BJ (cell line): ENCODE data around the gene GNB4. TPM values are rescaled to one million over a fixed set of nuclear protein-coding genes. Genes with fewer than 3 reads are reported as not detected.

Experiments
- CTCF ChIA-PET: fragments of 350-600 bp; formaldehyde crosslinking; extraction: SDS; loops from one replicate; lab custom pipeline; 2021; ENCODE audit warnings: antibody characterized with exemption, inconsistent platforms; lab: Yijun Ruan, JAX
- POLR2A ChIA-PET: fragments of 300-600 bp; sonication (Branson Sonifier 250); formaldehyde crosslinking; extraction: SDS; loops from one replicate; lab custom pipeline; 2021; ENCODE audit warnings: antibody characterized with exemption; lab: Charles Lee
- DNase-seq: peaks from one replicate; pipeline ENCODE4 v3.0.0-alpha.2; 2011; ENCODE audit warnings: low read depth
- H3K27me3 ChIP-seq: 2 replicates; pipeline ENCODE4 v1.6.0; 2011; ENCODE audit warnings: low read length; ENCODE audit not compliant: control insufficient read depth, insufficient read depth
- H3K36me3 ChIP-seq: 2 replicates; pipeline ENCODE4 v1.5.1; 2011; ENCODE audit warnings: low read length; ENCODE audit not compliant: control insufficient read depth, insufficient read depth
- H3K4me3 ChIP-seq: 2 replicates; pipeline ENCODE4 v1.5.1; 2011; ENCODE audit warnings: low read depth, mild to moderate bottlenecking, control low read depth, low read length
- polyA plus RNA-seq: library from polyadenylated mRNA; depleted of rRNA; stranded (reverse); fragments of >200 nt; gene quantifications from 2 replicates; pipeline ENCODE4 v1.2.3, GENCODE V29; 2011
- TF ChIP-seq, protein P1 (sequence below): IDR thresholded peaks from 2 replicates; pipeline ENCODE4 v1.5.1; 2011; ENCODE audit warnings: low read depth, mild to moderate bottlenecking, control low read depth, inconsistent platforms, low read length, moderate library complexity; ENCODE audit not compliant: insufficient read depth

The GNB4 gene
- polyA plus RNA-seq, 1 experiment, result 25.2 TPM

DNA sequence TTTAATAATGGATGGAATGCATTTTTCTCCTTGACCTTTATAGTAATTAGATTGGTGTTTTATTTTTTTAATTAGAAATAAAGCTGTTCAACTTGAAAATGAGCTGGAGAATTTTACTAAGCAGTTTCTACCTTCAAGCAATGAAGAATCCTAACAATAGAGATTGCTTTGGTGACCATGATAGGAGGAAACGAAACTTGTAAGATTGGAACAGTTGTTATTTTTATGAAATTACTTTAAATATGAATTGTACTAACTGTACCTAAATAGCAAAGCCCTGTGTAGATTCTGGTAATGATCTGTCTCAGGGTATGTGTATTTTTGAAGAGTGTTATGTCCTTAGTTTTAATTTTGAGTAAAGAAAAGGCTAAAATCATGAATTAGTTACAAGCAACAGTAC lies 59.4 kb downstream of the GNB4 start:
- Histone ChIP-seq H3K27me3 (no peaks in the 10 kb centered on the region), H3K4me3 (no peak overlapping the region), H3K36me3 (peaks cover 5% of the 10 kb centered on the region; the same call in 1 of the 2 replicates)
- POLR2A ChIA-PET, result interaction anchor here (0.7 kb wide), 1 partner anchor 19 kb away, joined by 4 read pairs; no protein-coding TSS in a partner anchor
- TF ChIP-seq, protein P1, sequence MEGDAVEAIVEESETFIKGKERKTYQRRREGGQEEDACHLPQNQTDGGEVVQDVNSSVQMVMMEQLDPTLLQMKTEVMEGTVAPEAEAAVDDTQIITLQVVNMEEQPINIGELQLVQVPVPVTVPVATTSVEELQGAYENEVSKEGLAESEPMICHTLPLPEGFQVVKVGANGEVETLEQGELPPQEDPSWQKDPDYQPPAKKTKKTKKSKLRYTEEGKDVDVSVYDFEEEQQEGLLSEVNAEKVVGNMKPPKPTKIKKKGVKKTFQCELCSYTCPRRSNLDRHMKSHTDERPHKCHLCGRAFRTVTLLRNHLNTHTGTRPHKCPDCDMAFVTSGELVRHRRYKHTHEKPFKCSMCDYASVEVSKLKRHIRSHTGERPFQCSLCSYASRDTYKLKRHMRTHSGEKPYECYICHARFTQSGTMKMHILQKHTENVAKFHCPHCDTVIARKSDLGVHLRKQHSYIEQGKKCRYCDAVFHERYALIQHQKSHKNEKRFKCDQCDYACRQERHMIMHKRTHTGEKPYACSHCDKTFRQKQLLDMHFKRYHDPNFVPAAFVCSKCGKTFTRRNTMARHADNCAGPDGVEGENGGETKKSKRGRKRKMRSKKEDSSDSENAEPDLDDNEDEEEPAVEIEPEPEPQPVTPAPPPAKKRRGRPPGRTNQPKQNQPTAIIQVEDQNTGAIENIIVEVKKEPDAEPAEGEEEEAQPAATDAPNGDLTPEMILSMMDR, result no peak
- no peak for DNase-seq
- CTCF ChIA-PET, result no interaction called here

DNA sequence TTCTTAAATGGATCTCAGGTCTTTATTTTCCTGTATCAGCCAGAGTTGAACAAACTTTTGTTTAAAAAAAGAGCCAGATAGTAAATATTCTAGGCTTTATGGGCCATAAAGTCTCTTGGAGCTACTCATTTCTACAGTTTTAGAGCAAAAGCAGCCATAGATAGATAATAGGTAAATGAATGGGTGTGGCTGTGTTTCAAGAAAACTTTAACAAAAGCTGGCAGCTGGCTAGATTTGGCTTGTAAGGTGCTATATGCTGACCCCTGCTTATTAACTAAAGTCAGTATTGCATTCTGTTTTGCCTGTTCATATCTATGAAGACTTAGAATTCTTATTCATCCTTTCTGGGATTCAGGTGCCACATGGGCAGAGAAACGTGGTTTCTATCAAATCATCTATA lies 74.8 kb downstream of the GNB4 start:
- H3K4me3 ChIP-seq, result no peak overlapping the region
- ChIA-PET POLR2A (no interaction called here), CTCF (interaction anchor here (1.2 kb wide), 1 partner anchor 26 kb away, joined by 4 read pairs; no protein-coding TSS in a partner anchor)
- DNase-seq, result no peak
- peaks cover 3% of the 10 kb centered on the region for H3K36me3 ChIP-seq
- no peaks in the 10 kb centered on the region for H3K27me3 ChIP-seq
- TF ChIP-seq, protein P1, result no peak

DNA sequence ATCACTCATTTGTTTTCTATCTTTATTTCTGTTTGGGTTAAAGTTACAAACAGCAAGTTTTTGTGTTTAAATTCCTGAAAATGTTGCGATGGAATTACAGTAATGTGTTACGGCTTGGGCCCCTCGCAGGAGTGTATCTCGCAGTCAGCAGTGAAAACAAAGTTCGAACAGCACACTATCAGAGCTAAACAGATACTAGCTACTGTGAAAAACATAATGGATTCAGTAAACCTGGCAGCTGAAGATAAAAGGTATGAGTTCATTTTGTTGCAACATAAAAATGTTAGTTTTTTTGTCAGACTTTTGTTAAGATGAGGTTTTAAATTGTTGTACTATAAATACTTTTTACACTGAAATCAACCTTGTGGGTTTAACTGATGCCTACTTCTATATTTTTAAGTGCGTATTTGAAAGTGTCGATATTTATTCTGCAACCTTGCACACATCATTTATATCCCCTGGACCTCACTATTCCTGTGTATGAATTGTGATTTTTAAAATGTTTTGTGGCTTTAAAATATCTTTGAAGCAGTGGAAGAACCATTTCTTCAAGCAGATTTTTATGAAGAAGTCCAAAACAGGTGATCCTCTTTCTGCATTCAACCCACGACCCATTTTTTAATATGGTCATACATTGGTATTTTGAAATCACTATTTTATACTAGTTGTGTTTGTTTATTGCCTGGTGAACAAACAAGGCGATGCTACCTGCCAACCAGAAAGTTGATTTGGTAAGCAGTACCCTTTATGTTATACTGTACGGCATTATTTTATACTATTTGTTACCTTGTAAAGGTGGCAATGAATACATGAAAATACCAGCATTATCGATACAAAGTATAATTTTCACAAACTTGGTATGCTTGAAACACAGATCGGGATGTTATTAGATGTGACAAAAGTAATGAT lies 75.9 kb downstream of the GNB4 start:
- no peak for DNase-seq
- TF ChIP-seq, protein P1, result no peak
- Histone ChIP-seq H3K36me3 (peaks cover 3% of the 10 kb centered on the region), H3K4me3 (no peak overlapping the region), H3K27me3 (no peaks in the 10 kb centered on the region)
- POLR2A ChIA-PET, result no interaction called here
- CTCF ChIA-PET, result interaction anchor here (1.2 to 1.5 kb wide), 2 partner anchors 8 to 25 kb away, joined by 4 to 7 read pairs; no protein-coding TSS in a partner anchor

DNA sequence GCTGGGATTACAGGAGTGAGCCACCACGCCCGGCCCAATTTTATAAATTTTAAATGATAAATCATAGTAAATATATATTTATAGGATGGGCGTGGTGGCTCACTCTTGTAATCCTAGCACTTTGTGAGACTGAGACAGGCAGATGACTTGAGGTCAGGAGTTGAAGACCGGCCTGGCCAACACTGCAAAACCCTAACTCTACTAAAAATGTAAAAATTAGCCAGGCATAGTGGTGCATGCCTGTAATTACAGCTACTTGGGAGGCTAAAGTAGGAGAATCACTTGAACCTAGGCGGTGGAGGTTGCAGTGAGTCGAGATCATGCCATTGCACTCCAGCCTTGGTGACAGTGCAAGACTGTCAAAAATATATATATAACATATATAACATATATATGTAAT lies 77.3 kb downstream of the GNB4 start:
- POLR2A ChIA-PET, result no interaction called here
- DNase-seq, result no peak
- Histone ChIP-seq H3K27me3 (no peaks in the 10 kb centered on the region), H3K36me3 (peaks cover 1% of the 10 kb centered on the region), H3K4me3 (no peak overlapping the region)
- CTCF ChIA-PET, result interaction anchor here (1.5 kb wide), 1 partner anchor 10 kb away, joined by 7 read pairs; no protein-coding TSS in a partner anchor
- TF ChIP-seq, protein P1, result no peak

DNA sequence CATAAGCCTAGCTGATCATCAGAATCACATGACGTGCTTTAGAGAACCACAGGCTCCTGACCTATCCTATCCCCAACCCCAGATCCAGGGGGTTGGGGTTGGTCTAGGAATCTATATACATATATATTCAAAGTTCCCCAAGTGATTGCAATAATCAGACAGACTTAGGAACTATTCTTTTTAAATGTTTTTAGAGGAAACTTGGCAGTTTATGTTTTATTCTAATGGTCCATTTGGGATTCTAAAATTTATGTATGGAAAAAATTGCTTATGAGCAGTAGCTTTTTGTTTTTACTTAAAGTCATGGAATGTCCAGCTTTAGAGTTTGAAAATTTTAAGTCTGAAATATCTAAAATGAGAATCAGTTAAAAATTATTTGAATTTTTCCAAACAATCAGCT lies 81.6 kb downstream of the GNB4 start:
- Histone ChIP-seq H3K36me3 (peaks cover 3% of the 10 kb centered on the region), H3K27me3 (no peaks in the 10 kb centered on the region), H3K4me3 (no peak overlapping the region)
- ChIA-PET POLR2A (no interaction called here), CTCF (no interaction called here)
- DNase-seq, result no peak
- TF ChIP-seq, protein P1, result no peak
